ENCODE measurements around the gene PCDHA4.
A peak's percentile ranks its signal among the peaks of the same experiment; 100 is the strongest.
"Not testable (repeated sequence)": the region's sequence is repeated elsewhere in the genome, so short reads cannot be mapped to it uniquely, and the experiment has no call there.

PCDHA4 gene

GRCh38 chr5:140840978-140841962 lies 34.4 kb downstream of the PCDHA4 start, which contains the start of gene PCDHA8:
Gene PCDHA8, plus strand, starts transcription at chr5:140841187. Its CDS starts 135 bp downstream, at chr5:140841322.
- H3K4me3 ChIP-seq (ENCODE audit: low read depth, low read length): no peak within 1 kb of the TSS

DNA sequence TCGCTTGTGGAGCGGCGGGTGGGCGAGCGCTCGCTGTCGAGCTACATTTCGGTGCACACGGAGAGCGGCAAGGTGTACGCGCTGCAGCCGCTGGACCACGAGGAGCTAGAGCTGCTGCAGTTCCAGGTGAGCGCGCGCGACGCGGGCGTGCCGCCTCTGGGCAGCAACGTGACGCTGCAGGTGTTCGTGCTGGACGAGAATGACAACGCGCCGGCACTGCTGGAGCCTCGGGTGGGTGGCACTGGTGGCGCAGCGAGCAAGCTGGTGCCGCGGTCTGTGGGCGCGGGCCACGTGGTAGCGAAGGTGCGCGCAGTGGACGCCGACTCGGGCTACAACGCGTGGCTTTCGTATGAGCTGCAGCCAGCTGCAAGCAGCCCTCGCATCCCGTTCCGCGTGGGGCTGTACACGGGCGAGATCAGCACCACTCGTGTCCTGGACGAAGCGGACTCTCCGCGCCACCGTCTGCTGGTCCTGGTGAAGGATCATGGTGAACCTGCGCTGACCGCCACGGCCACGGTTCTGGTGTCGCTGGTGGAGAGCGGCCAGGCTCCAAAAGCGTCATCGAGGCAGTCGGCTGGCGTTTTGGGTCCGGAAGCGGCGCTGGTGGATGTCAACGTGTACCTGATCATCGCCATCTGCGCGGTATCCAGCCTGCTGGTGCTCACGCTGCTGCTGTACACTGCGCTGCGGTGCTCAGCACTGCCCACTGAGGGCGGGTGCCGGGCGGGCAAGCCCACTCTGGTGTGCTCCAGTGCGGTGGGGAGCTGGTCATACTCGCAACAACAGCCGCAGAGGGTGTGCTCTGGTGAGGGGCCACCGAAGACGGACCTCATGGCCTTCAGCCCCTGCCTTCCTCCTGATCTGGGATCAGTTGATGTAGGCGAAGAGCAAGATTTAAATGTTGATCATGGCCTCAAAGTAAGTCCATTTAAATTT lies 36.2 kb downstream of the PCDHA4 start:
- no peak for DNase-seq (ENCODE audit: low read depth)
- no peak for TF ChIP-seq CTCF (IDR thresholded peaks at IDR 0.05; ENCODE audit: control insufficient read depth, extremely low read depth, insufficient read depth)
- no peak overlapping the region for H3K4me3 ChIP-seq (ENCODE audit: low read depth, low read length)

More at GRCh38 chr5:140840978-140841962, 34.4 kb downstream of the PCDHA4 start, which contains the start of gene PCDHA8:
- TF ChIP-seq CTCF (IDR thresholded peaks at IDR 0.05; ENCODE audit: control insufficient read depth, extremely low read depth, insufficient read depth): peak; percentile 53
- no peak for DNase-seq (ENCODE audit: low read depth)

DNA sequence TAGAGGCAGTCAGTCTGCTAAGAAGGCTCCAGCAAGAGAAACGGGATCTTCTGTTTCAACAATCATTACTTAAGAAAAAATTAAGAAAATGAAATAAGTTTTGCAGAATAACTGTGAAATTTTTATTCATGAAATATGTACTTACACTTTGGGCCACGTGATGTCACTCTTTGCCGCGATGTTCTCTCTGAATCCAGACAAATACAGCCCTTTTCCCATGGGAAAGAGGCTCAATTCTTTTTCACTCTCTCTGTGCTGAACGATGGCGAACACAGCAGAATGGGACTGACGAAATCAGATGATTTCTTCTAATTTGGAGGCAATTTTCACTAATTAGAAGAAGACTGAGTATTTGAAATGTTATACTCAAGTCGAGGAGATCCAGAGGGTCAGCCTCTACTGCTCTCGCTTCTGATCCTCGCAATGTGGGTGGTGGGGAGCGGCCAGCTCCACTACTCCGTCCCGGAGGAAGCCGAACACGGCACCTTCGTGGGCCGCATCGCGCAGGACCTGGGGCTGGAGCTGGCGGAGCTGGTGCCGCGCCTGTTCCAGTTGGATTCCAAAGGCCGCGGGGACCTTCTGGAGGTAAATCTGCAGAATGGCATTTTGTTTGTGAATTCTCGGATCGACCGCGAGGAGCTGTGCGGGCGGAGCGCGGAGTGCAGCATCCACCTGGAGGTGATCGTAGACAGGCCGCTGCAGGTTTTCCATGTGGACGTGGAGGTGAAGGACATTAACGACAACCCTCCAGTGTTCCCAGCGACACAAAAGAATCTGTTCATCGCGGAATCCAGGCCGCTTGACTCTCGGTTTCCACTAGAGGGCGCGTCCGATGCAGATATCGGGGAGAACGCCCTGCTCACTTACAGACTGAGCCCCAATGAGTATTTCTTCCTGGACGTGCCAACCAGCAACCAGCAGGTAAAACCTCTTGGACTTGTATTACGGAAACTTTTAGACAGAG lies 41.6 kb downstream of the PCDHA4 start, which contains the start of gene PCDHA9:
Gene PCDHA9 (plus strand): TSS at position 244 of the 964 bp plus-strand sequence. CDS start 114 bp downstream, at position 358.
- not testable (repeated sequence) for DNase-seq (ENCODE audit: low read depth); H3K4me3 ChIP-seq (ENCODE audit: low read depth, low read length)

- not testable (repeated sequence) for DNase-seq (ENCODE audit: low read depth); H3K4me3 ChIP-seq (ENCODE audit: low read depth, low read length)
These were observed 43.2 kb downstream of the PCDHA4 start for GRCh38 chr5:140849831-140850634.

DNA sequence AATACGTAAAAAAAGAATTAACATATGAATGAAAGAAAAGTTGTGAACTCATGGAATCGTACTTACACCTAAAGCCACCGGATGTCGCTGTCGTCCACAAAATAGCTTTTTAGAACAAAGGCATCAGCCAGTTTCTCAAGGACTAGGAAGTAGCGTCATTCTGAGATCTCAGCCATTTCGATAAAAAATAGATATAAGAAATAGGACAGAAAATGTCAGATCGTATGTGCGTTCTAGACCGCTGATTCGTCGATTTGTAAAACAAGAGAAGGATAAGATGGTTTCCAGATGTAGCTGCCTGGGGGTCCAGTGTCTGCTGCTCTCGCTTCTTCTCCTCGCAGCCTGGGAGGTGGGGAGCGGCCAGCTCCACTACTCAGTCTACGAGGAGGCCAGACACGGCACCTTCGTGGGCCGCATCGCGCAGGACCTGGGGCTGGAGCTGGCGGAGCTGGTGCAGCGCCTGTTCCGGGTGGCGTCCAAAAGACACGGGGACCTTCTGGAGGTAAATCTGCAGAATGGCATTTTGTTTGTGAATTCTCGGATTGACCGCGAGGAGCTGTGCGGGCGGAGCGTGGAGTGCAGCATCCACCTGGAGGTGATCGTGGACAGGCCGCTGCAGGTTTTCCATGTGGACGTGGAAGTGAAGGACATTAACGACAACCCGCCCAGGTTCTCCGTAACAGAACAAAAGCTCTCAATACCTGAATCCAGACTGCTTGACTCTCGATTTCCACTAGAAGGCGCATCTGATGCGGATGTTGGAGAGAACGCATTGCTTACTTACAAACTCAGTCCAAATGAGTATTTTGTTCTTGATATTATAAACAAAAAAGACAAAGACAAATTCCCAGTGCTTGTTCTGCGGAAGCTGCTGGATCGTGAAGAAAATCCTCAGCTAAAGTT lies 49.2 kb downstream of the PCDHA4 start, which contains the start of gene PCDHA10:
Gene PCDHA10 (plus strand): TSS at position 126 of the 903 bp plus-strand sequence. CDS start 152 bp downstream, at position 278.
- H3K4me3 ChIP-seq (ENCODE audit: low read depth, low read length): no peak within 1 kb of the TSS
- 0 out of 2 replicates have a peak, but pooled peaks have one; percentile 27 for TF ChIP-seq CTCF (IDR thresholded peaks at IDR 0.05; ENCODE audit: control insufficient read depth, extremely low read depth, insufficient read depth)
- no peak for DNase-seq (ENCODE audit: low read depth)

DNA sequence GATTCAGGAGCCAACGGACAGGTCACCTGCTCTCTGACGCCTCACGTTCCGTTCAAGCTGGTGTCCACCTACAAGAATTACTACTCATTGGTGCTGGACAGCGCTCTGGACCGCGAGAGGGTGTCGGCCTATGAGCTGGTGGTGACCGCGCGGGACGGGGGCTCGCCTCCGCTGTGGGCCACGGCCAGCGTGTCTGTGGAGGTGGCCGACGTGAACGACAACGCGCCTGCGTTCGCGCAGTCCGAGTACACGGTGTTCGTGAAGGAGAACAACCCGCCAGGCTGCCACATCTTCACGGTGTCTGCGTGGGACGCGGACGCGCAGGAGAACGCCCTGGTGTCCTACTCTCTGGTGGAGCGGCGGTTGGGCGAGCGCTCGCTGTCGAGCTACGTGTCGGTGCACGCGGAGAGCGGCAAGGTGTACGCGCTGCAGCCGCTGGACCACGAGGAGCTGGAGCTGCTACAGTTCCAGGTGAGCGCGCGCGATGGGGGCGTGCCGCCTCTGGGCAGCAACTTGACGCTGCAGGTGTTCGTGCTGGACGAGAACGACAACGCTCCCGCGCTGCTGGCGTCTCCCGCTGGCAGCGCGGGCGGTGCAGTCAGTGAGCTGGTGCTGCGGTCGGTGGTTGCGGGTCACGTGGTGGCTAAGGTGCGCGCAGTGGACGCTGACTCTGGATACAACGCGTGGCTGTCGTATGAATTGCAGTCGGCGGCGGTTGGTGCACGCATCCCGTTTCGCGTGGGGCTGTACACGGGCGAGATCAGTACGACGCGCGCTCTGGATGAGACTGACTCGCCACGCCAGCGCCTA lies 50.5 kb downstream of the PCDHA4 start:
- no peak overlapping the region for H3K4me3 ChIP-seq (ENCODE audit: low read depth, low read length)
- TF ChIP-seq CTCF (IDR thresholded peaks at IDR 0.05; ENCODE audit: control insufficient read depth, extremely low read depth, insufficient read depth): no peak
- DNase-seq (ENCODE audit: low read depth): no peak
